Ecto neural progenitor cell (in vitro differentiated cells): ENCODE results near the gene FRY.
"Not testable (repeated sequence)": the region's sequence is repeated elsewhere in the genome, so short reads cannot be mapped to it uniquely, and the experiment has no call there.

Experiments used
- DNase-seq: peaks from one replicate; pipeline ENCODE4 v3.0.0-alpha.2; 2018; ENCODE audit warnings: low spot score

Gene FRY

GRCh38 chr13:32041429-32041828 is 9.9 kb downstream of the FRY start:
- no peak for DNase-seq

DNA sequence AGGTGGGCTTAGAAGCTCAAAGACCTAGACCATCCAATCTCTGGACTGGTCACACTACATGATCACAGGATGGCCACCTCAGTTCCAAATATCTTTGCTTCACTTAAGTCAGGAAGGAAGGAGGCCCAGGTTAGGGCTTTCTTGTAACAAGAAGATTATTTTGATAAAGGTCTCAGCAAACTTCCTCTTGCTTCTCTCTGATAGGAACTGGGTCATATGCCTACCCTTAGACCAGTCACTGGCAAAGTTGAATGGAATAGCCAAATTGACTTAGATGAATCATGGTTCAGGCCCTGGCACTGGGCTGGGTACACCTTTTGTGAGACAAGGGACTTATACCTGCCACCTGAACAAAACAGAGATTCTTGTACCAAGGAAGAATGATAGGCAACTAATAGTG is 11.0 kb downstream of the FRY start:
- no peak for DNase-seq

GRCh38 chr13:32044446-32044845 is 12.9 kb downstream of the FRY start:
- DNase-seq, result no peak

GRCh38 chr13:32045537-32045936 is 14.0 kb downstream of the FRY start:
- DNase-seq, result no peak

DNA sequence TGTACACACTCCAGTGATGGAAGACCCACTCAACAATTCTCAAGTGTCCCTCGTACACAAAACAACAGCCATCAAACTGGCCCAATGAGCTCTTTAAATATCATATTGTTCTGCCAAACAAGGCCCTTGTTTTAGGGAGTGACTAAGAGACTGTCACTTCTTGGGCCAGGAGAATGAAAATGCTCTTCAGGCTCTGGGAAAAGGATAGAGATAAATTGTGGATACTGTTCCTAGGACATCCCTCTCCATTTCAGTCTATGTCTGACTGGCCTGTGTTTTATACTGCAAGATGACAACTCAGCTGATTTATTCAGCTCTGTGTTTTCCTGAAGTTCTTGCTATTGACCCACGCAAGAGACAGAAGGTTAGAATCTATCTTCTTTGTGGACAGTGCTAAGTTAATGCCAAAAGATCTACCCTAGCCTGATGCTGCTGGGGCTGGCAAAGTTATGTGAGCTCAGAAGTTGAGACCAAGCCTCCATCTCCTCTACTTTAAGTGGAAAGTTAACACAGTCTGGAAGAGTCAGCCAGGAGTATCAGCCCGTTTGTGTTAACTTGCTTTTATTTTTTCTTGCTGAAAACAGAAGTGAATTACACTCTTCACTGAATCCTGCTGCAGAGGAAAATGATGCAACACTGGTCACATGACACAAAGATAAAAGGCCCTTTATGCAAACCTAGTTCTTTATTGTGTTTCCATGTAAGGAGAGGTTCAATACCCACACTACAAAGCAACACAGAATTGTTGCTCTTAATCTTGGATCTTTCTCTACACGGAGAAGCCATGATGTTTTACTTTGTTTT is 14.6 kb downstream of the FRY start:
- DNase-seq, result no peak

DNA sequence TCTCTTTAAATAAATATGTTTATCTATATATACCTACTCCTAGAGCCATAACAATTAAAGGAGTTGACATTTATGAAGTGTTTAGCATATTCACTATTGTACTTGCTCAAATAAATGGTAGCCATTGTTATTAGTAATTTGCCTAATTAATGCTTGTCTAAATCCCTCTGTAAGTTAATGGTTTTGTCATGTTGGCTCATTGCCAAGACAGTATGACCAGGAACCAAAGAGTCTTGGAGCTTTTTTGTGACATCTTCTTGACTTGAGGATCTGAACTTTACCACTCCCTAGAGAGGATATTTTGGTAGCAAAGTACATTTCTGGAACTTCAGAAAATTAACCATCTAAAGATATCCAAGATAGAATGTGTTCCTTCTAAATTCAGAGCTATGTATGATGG is 15.5 kb downstream of the FRY start:
- no peak for DNase-seq

- DNase-seq, result no peak
These were observed 16.2 kb downstream of the FRY start for GRCh38 chr13:32047793-32048192.

GRCh38 chr13:32048816-32049215 is 17.2 kb downstream of the FRY start:
- DNase-seq, result no peak

DNA sequence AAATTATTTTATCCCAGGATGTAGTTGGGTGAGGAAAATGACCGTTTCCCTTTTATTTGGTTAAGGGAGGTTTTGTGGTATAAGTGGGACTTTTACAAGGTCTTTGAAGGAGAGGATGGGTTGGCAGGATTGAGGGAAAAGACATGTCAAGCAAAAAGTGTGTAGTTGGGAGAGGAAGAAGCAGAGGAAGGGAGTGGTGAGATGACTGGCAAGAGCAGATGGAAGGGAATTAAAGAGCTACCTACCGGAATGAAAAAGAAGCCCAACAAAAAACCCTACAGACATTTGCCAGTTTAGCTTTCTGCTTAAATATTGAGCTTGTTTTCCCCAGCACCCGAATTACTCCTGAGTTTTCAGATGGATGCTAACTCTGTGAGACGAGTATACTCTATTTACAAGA is 19.6 kb downstream of the FRY start:
- no peak for DNase-seq

DNA sequence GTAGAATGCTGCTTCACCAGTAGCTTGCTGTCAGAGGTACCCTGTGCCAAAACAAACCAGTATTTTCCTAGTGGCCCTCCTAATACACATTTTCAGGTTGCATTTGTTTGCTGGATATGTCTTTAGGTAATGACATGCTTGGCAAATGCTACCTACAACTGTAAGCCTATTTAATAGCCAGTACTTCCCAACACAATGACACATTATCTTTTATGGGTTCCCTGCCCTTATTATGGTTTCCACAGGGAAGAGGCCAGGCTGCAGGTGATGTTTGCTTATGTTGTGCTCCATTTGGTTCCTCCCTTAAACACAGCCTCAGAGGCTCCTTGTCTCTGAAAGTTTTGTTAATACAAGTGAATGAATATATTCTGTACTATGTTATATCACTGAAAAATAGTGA is 24.7 kb downstream of the FRY start:
- DNase-seq, result no peak

- DNase-seq, result not testable (repeated sequence)
These were observed 25.8 kb downstream of the FRY start for GRCh38 chr13:32057325-32057724.

- no peak for DNase-seq
These were observed 28.0 kb downstream of the FRY start for GRCh38 chr13:32059511-32059984.

- DNase-seq, result no peak
These were observed 28.9 kb downstream of the FRY start for GRCh38 chr13:32060401-32060878.

DNA sequence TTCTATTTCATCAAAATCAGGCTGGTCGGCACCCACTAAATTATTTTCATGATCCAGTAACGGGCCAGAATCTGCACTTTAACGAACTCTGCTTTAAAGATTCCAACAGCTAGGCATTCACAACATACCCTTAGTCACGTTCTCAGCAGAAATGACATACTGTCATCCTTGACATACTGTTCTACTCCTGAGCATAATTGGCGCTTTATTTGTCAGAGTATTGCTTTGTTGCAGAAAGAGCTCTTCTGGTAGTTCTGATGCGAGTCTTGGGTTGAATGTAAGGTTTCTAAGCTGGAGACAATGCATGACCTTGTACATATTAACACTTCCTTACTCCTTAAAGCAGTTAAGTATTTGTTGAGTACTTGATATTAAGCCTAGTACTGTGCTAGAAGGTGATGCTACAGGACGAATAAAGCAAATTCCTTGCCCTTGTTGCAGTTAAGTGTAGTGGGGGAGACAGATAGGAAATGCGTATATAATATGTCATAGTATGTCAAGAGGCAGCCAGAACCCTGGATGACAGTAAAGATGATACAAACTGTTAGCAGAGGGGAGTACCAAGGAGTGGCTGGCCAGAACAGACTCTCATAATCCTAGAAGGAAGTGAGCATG is 32.2 kb downstream of the FRY start:
- no peak for DNase-seq

DNA sequence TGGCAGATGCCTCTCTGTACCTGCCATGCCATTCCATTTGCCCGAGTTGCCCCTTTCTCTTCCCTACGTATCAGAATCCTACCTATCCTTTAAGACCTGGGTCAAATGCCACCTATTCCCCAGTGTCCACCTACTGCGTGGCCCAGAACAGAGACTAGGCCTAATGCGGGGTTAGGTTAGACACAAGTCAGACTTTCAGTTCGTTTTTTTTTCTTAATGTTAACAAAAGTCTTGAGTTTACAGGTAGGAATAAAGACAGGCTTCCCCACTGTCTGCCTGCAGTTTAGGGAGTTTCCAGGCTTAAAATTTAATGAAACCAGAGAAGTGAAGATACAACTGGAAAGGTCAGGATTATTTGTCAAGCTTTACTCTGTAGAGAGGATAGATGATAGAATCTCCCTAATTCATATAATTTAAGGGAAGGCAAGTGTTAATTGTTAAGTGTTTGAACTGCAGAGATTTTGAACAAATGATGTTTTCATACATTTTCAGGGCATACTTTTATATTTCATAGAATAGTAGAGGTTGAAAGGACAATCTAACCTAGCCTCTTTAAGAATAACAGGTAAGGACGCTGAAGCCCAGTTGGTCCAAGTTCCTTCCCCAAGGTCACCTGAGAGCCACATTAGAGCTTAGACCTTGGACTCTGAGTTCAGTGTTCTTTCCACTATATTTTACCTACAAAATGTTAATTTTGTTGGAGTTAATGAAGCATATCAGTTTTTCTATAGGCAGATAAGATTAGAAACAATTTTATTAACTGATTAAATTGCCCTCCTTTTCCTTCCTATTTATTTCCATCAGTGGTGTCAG is 35.8 kb downstream of the FRY start:
- no peak for DNase-seq

DNA sequence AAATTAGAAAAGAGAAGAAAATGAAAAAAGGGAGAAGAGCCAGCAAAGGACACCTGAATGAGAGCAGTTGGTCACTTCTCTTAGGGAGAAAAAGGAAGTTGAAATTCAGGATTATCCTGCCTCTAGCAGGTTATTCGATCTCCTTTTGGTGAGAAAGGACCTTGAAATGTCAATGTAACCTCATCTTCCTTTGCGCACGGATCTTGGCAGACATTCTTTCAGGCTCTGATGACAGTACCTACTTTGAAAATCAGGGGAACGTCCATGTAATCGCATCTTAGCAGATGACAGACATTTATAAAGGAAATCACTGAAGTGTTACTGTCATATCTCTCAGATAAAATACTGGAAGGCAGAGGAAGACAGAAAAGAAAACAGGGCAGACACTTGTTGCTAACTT is 36.7 kb downstream of the FRY start:
- DNase-seq, result no peak

- DNase-seq, result no peak
These were observed 41.7 kb downstream of the FRY start for GRCh38 chr13:32073180-32073864.

DNA sequence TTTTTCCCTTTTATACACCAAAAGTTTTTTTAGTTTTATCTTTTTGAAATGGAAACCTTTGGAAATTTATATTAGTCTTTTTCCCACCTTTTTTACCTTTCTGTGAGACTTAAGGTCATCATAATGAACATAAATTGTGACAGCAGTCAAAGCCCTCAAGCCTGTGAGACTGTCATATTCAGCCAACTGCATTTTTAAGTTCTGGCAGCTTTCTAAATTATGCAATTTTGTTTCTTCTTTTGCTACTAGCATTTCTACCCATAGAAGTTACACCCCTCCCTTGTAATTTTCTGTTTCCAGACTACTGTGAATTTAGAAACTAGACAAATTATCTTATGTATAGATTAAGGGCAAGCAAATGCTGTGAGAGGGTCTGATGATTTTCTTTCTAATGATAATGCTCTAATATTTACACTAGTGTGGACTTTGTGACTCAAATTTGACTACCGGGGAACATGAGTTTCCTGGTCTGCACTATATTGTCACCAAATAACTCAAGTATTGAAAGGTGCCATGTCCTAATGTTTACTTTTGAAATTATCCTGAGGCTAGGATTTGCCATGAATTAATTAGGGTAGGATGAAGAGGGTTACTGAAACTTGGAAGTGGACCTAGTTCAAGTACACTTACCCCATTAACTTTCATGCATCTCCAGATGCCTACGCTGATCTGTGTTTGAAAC is 43.7 kb downstream of the FRY start:
- no peak for DNase-seq

GRCh38 chr13:32079587-32079986 is 48.0 kb downstream of the FRY start:
- no peak for DNase-seq

GRCh38 chr13:32080328-32080744 is 48.8 kb downstream of the FRY start:
- no peak for DNase-seq

- DNase-seq, result no peak
These were observed 50.0 kb downstream of the FRY start for GRCh38 chr13:32081591-32081990.

DNA sequence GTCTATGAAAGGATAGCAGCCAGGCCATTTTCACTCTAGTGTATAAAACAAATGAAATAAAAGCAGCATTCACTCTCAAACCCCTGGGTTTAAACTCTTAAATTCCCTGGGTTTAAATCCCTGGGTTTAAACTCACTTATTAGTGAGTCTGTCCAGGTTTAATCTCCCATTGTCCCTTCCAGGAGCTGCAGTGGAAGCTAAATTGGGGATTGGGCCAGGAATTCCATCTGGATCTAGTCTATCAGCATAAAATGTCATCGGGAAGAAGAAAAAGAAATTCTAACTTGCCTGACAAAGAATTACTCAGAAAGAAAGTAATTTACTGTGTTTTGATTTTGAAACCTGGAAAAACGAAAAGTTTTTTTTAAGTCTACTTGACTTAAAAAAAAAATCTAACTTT is 54.8 kb downstream of the FRY start:
- DNase-seq, result no peak
